ENCODE data around the gene SLC37A1.
A peak's percentile ranks its signal among the peaks of the same experiment; 100 is the strongest.

SLC37A1 gene

DNA sequence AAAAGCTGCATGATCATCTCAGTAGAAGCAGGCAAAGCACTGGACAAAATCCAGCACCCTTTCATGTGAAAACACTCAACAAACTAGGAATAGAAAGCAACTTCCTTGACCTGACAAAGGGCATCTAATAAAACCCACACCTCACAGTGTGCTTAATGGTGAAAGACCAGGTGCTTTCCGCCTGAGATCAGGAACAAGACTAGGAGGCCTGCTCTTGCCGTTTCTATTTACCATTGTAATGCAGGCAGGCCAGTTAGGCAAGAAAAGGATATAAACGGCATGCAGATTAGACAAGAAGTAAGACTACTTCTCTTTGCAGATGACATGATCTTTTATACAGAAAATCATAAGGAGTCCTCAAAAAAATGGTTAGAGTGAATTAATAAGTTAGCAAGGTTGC is 37.2 kb downstream of the SLC37A1 start:
- TF ChIP-seq, protein P1, sequence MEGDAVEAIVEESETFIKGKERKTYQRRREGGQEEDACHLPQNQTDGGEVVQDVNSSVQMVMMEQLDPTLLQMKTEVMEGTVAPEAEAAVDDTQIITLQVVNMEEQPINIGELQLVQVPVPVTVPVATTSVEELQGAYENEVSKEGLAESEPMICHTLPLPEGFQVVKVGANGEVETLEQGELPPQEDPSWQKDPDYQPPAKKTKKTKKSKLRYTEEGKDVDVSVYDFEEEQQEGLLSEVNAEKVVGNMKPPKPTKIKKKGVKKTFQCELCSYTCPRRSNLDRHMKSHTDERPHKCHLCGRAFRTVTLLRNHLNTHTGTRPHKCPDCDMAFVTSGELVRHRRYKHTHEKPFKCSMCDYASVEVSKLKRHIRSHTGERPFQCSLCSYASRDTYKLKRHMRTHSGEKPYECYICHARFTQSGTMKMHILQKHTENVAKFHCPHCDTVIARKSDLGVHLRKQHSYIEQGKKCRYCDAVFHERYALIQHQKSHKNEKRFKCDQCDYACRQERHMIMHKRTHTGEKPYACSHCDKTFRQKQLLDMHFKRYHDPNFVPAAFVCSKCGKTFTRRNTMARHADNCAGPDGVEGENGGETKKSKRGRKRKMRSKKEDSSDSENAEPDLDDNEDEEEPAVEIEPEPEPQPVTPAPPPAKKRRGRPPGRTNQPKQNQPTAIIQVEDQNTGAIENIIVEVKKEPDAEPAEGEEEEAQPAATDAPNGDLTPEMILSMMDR (conservative IDR thresholded peaks at IDR 0.05), result no peak
- peak overlapping the region; percentile 83 for H3K27ac ChIP-seq

DNA sequence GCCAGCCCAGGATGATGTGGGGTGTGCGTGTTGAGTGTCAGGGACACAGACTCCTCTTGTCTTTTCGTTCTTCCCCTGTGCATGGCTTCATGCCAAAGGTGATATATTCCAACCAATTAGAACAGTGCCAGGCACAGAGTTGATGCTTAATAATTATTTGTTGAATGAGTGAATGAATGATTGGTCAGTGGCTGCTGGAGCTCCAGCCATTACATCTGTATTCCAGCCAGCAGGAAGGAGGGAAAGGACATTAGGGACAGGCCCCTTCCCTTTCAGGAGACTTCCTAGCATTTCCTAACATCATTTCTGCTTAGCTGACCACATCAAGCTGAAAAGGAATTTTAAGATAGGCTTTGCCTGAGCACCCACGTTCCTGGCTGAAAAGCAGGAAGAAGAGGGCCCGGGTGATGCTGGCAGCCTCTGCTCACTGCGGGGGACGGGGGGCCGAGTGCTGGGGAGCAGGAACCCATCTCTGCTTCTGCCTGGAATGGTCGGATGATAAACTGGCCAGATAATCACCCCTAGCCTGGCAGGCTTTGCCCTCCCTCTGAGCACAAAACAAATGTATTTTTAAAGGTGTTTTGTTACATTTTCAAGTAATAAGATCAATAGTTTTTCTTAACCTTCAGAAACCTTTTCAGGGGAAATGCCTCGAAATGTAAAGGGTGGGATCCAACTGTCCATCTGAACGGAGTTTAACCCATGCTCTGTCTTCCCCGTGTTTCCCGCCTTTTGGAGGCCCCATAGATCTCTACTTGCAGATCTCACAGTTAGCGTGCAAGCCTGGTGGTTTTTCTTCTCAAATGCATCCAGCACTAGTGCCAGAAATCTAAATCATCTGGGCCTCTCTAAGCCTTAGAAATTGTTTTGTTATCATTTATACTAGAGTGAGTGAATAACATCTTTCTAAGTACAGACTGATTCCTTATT is 39.0 kb downstream of the SLC37A1 start:
- H3K27ac ChIP-seq, result peak overlapping the region; percentile 83
- TF ChIP-seq, protein P1 (conservative IDR thresholded peaks at IDR 0.05), result no peak

DNA sequence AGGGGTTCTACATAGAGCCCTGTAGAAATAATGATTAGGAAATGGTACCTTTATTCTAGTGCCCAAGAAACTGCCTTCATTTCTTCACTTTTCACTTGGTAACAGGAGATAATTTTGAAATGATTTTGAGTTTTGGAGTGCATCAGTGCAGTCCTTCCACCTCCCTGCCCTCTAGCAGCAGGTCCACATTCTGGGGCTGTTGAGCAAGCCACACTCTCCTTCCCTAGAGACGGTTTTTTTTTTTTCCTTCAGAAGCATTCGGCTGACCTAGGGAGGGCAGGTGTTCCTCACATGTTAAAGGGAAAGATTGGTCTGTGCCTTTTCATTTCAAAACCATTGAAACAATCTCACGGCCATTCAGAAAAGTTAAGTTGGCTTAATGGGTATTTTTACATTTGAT is 39.8 kb downstream of the SLC37A1 start:
- H3K27ac ChIP-seq, result peak overlapping the region; percentile 83
- TF ChIP-seq, protein P1 (conservative IDR thresholded peaks at IDR 0.05), result peak; percentile 92

DNA sequence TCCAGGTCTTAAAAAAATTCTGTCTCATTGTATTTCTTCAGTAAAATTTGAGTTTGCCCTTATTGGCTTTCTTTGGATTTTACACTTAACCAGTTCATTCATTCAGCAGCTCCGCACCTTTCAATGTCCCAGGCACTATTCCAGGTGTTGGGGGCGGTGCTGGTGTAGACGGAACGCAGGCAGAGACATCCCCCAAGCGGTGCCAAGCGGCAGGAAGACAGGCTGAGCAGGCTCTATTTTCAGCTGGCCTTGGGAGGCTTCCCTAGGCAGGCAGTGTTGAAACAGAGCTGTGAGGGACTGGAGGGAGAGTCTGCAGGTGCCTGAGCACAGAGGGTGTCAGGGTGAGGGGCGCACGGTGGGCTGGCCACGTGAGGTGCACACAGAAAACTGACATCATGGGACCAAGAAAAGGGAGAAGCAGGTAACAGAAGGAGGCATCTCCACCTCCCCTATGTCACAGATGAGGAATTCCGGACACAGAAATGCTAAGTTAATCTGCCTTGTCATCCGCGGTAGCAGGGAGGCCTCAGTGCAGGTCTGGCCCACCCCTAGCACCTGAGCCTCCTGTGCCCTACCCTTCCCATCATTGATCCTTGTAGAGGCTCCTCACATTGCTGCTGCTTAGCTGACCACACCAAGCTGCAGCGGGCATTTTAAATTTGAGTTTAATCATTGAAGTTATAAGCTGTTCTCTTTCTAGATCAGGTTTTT is 40.8 kb downstream of the SLC37A1 start:
- peak overlapping the region; percentile 83 for H3K27ac ChIP-seq
- TF ChIP-seq, protein P1 (conservative IDR thresholded peaks at IDR 0.05), result no peak

DNA sequence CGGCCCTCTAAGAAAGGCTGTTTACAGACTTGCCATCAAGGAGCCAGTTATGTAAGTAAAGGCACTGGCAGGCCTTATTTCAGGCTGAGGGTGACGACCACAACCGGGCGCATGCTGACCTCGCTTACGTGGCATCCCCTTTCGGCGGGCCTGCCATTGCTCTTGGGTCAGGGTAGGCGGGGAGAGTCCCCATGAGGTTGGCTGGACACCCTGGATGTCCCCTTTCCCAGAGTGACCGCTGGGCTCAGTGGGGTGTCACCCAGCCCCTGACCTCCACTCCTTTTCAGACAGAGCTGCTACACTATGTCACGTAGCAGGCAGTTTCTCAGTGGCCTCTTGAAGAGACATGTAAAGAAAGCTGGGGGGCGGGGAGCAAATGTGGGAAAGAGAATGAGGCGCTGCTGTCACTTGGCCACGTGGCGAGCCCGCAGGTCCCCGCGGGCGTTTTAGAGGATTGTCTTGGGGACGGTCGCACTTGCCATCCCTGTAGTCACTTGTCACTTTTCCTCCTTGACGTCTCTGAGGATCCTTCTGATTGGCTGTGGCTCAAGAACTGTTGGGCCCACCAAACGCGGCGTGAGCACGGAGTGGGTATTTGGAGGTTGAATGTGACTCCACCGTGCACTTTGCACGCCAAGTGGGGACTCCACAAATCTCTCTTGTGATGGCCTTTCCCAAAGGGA is 42.2 kb downstream of the SLC37A1 start:
- TF ChIP-seq, protein P1 (conservative IDR thresholded peaks at IDR 0.05), result no peak
- no peak overlapping the region for H3K27ac ChIP-seq

DNA sequence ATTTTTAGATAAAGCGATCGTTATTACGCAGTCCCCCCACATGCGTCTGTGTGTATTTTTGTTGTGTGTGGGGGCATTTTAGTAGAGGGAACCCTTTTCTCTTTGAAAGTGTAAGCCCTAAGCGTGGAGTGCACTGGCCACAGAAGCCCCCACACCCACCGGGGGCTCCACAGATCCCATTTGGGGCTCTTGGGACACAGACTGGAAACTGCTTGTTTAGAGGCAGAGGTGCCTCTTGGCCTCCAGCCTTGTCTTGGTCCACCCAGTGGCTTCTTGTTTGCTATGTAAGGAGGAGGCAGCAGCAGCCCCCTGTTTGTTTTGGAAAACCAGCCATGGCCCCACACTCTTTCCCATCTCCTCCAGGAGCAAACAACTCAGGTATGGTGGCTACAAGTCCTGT is 42.8 kb downstream of the SLC37A1 start:
- TF ChIP-seq, protein P1 (conservative IDR thresholded peaks at IDR 0.05), result no peak
- peak overlapping the region; percentile 3; the same call in 1 of the 2 replicates for H3K27ac ChIP-seq

DNA sequence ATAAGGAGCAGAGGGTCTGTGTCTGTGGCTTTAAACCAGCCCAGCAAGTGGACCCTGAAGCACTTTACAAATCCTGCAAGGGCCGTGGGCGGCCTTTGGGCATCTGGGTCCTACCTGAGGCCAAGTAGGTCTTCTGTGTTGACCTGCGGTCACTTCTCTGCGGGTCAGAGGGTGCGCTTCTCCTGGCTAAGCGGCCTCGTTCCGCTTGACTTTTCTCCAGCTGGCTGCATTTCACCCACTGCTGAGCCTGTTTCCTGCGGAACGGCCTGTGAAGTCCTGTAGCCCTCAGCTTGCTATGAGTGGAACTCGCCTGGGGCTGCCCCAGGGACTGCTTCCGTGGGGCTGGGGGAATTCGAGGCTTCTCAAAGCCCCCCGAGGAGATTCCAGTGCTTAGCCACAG is 43.3 kb downstream of the SLC37A1 start:
- H3K27ac ChIP-seq, result peak overlapping the region; percentile 3; the same call in 1 of the 2 replicates
- TF ChIP-seq, protein P1 (conservative IDR thresholded peaks at IDR 0.05), result no peak
